GM12892 (cell line): ENCODE measurements around the gene RAG2.

Experiments used
- POLR2AphosphoS5 ChIP-seq: IDR thresholded peaks from 2 replicates; pipeline ENCODE4 v1.6.1; 2011; ENCODE audit warnings: low read depth, low read length, control low read depth
- TAF1 ChIP-seq: IDR thresholded peaks from 2 replicates; pipeline ENCODE4 v1.6.1; 2011; ENCODE audit warnings: low read depth, mild to moderate bottlenecking, control low read depth, low read length, borderline replicate concordance

- TF ChIP-seq POLR2AphosphoS5: no peak
- TF ChIP-seq TAF1: no peak
Observed at GRCh38 chr11:36583667-36584066, 14.4 kb downstream of the RAG2 start.
